Smooth muscle cell (in vitro differentiated cells): ENCODE results near the gene HBG2. TPM values are rescaled to one million over a fixed set of nuclear protein-coding genes. Genes with fewer than 3 reads are reported as not detected.
"Not testable (repeated sequence)": the region's sequence is repeated elsewhere in the genome, so short reads cannot be mapped to it uniquely, and the experiment has no call there.

ENCODE experiments used
- DNase-seq: peaks from one replicate; lab custom pipeline; 2025; ENCODE audit not compliant: unreplicated experiment; lab: John Stamatoyannopoulos, UW
- H2AFZ ChIP-seq: fragments of 200-600 bp; sonication (generic); 2 replicates; pipeline ENCODE4 v1.6.0; 2016; ENCODE audit warnings: antibody characterized with exemption, low read depth, mild to moderate bottlenecking
- H3F3A ChIP-seq: fragments of 200-600 bp; sonication (generic); 2 replicates; pipeline ENCODE4 v1.6.0; 2017; ENCODE audit warnings: antibody characterized with exemption, low read depth
- H3K27ac ChIP-seq: fragments of 200-600 bp; sonication (generic); 2 replicates; pipeline ENCODE4 v1.5.1; 2016; ENCODE audit warnings: low read depth, mild to moderate bottlenecking
- H3K27me3 ChIP-seq: fragments of 200-600 bp; sonication (generic); 2 replicates; pipeline ENCODE4 v1.6.1; 2016; ENCODE audit warnings: low read depth, mild to moderate bottlenecking
- H3K36me3 ChIP-seq: fragments of 200-600 bp; sonication (generic); 2 replicates; pipeline ENCODE4 v1.5.1; 2016; ENCODE audit warnings: low read depth
- H3K4me1 ChIP-seq: fragments of 200-600 bp; sonication (generic); 2 replicates; pipeline ENCODE4 v1.5.1; 2016; ENCODE audit warnings: low read depth
- H3K4me2 ChIP-seq: fragments of 200-600 bp; sonication (generic); 2 replicates; pipeline ENCODE4 v1.6.0; 2016; ENCODE audit warnings: mild to moderate bottlenecking
- H3K4me3 ChIP-seq: fragments of 200-600 bp; sonication (generic); 2 replicates; pipeline ENCODE4 v1.5.1; 2016; ENCODE audit warnings: mild to moderate bottlenecking
- H3K79me2 ChIP-seq: fragments of 200-600 bp; sonication (generic); 2 replicates; pipeline ENCODE4 v1.6.0; 2016; ENCODE audit warnings: low read depth, mild to moderate bottlenecking
- H3K9ac ChIP-seq: fragments of 200-600 bp; sonication (generic); 2 replicates; pipeline ENCODE4 v1.6.0; 2016; ENCODE audit warnings: low read depth
- H3K9me3 ChIP-seq: fragments of 200-600 bp; sonication (generic); replicated peaks from 2 replicates; pipeline ENCODE4 v1.5.1; 2016; ENCODE audit warnings: low read depth
- H4K20me1 ChIP-seq: fragments of 200-600 bp; sonication (generic); 2 replicates; pipeline ENCODE4 v1.6.0; 2016; ENCODE audit warnings: low read depth
- WGBS: methylation state at CpG from one replicate; pipeline ENCODE4 v1.1.7; 2016; ENCODE audit warnings: low lambda C conversion rate; 5-methylcytosine and 5-hydroxymethylcytosine counted together
- polyA plus RNA-seq: library from polyadenylated mRNA; unstranded; fragments of >200 nt; fragmentation: Nextera tagmentation; extraction: Ambion mirVana; gene quantifications from 2 replicates; pipeline ENCODE4 v1.2.1, GENCODE V29; 2016
- total RNA-seq: library from RNA; depleted of rRNA; stranded (reverse); fragments of >200 nt; gene quantifications from 2 replicates; pipeline ENCODE4 v1.2.3, GENCODE V29; 2014
- TF ChIP-seq, protein P1 (sequence below): fragments of 200-600 bp; sonication (generic); IDR thresholded peaks from 2 replicates; pipeline ENCODE4 v1.5.1; 2017; ENCODE audit warnings: borderline replicate concordance, mild to moderate bottlenecking, antibody characterized with exemption; ENCODE audit not compliant: insufficient read depth, poor library complexity, severe bottlenecking

HBG2 gene
- total RNA-seq (0.49 TPM in 1 of 2 replicates, not detected in the other), polyA plus RNA-seq (not detected in 2 replicates)

DNA sequence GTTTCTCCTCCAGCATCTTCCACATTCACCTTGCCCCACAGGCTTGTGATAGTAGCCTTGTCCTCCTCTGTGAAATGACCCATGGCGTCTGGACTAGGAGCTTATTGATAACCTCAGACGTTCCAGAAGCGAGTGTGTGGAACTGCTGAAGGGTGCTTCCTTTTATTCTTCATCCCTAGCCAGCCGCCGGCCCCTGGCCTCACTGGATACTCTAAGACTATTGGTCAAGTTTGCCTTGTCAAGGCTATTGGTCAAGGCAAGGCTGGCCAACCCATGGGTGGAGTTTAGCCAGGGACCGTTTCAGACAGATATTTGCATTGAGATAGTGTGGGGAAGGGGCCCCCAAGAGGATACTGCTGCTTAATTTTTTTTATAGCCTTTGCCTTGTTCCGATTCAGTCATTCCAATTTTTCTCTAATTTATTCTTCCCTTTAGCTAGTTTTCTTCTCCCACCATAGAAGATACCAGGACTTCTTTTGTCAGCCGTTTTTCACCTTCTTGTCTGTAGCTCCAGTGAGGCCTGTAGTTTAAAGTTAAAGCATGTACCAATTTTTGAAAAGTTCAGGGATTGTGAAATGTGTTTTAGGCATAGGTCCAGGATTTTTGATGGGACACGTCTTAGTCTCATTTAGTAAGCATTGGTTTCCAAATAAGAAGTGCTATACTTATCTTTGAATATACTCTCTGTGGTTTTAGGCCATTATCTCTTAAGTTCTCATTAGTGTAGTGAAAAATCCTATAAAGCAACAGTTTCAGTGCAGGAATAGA is at the start of gene HBG2:
Gene HBG2, minus strand, starts transcription at position 136 of the 768 bp plus-strand sequence. Its CDS starts 53 bp downstream, at position 83.
- H3K9ac ChIP-seq, H3K4me3 ChIP-seq, H2AFZ ChIP-seq, H3K27ac ChIP-seq, H3K4me2 ChIP-seq, H3K9me3 ChIP-seq, H4K20me1 ChIP-seq, H3K36me3 ChIP-seq, DNase-seq, H3F3A ChIP-seq, H3K27me3 ChIP-seq, H3K79me2 ChIP-seq, H3K4me1 ChIP-seq: not testable (repeated sequence)
- WGBS: 86% methylated on average over 4 of the region's 9 CpGs

GRCh38 chr11:5304046-5304445 is 49.5 kb upstream of the HBG2 start:
- no peaks in the 10 kb centered on the region for H3K9me3 ChIP-seq
- no peak overlapping the region for H3K4me2 ChIP-seq
- no peak overlapping the region for H3K9ac ChIP-seq
- no peak overlapping the region for H3K27ac ChIP-seq
- no peaks in the 10 kb centered on the region for H3K4me1 ChIP-seq
- TF ChIP-seq, protein P1, sequence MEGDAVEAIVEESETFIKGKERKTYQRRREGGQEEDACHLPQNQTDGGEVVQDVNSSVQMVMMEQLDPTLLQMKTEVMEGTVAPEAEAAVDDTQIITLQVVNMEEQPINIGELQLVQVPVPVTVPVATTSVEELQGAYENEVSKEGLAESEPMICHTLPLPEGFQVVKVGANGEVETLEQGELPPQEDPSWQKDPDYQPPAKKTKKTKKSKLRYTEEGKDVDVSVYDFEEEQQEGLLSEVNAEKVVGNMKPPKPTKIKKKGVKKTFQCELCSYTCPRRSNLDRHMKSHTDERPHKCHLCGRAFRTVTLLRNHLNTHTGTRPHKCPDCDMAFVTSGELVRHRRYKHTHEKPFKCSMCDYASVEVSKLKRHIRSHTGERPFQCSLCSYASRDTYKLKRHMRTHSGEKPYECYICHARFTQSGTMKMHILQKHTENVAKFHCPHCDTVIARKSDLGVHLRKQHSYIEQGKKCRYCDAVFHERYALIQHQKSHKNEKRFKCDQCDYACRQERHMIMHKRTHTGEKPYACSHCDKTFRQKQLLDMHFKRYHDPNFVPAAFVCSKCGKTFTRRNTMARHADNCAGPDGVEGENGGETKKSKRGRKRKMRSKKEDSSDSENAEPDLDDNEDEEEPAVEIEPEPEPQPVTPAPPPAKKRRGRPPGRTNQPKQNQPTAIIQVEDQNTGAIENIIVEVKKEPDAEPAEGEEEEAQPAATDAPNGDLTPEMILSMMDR: no peak
- H3K4me3 ChIP-seq: no peak overlapping the region
- no peaks in the 10 kb centered on the region for H3K79me2 ChIP-seq
- H3K27me3 ChIP-seq: no peaks in the 10 kb centered on the region
- DNase-seq: no peak
- no peaks in the 10 kb centered on the region for H3K36me3 ChIP-seq
- no peaks in the 10 kb centered on the region for H4K20me1 ChIP-seq
- WGBS: 91% methylated on average over 1 of the region's 1 CpG
- no peaks in the 10 kb centered on the region for H3F3A ChIP-seq
- H2AFZ ChIP-seq: no peak overlapping the region

- H3K4me1 ChIP-seq: no peaks in the 10 kb centered on the region
- H3K79me2 ChIP-seq: no peaks in the 10 kb centered on the region
- H2AFZ ChIP-seq: no peak overlapping the region
- no peak overlapping the region for H3K9ac ChIP-seq
- H3F3A ChIP-seq: no peaks in the 10 kb centered on the region
- no peaks in the 10 kb centered on the region for H3K27me3 ChIP-seq
- H3K9me3 ChIP-seq: no peaks in the 10 kb centered on the region
- H3K4me2 ChIP-seq: no peak overlapping the region
- TF ChIP-seq, protein P1: no peak
- no peak overlapping the region for H3K4me3 ChIP-seq
- no peaks in the 10 kb centered on the region for H4K20me1 ChIP-seq
- no peak overlapping the region for H3K27ac ChIP-seq
- no peaks in the 10 kb centered on the region for H3K36me3 ChIP-seq
- WGBS: 73% methylated on average over 5 of the region's 5 CpGs
- DNase-seq: no peak
Measured at GRCh38 chr11:5303626-5304025, 49.0 kb upstream of the HBG2 start.

DNA sequence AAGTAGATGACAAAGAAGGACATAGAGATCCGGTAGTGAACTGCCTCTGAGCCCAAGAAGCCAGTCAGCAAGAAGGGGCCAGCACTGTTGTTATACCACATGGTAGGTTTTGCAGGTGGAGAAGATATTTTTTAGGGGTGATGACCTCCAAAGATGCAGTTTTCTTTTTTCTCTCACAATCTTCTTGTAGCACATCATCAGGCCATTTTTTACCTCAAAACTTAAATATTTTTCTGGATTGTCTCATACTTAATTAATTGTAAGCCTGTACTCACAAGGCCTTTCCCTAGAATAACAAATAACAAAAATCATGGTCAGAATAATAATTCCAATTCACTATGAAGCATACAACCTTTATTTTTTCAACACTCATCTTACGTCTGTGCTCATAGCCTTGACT is 47.3 kb upstream of the HBG2 start, which contains the start of gene OR51B4:
Gene OR51B4, minus strand, starts transcription at position 101 of the 400 bp plus-strand sequence. Its CDS starts 0 bp downstream, at position 101.
- Histone ChIP-seq H3K27me3 (no peaks in the 10 kb centered on the region), H3K79me2 (no peaks in the 10 kb centered on the region), H3K4me1 (no peaks in the 10 kb centered on the region), H3F3A (no peaks in the 10 kb centered on the region), H3K9ac (no peak within 1 kb of the TSS), H3K27ac (no peak within 1 kb of the TSS), H3K36me3 (no peaks in the 10 kb centered on the region), H3K4me3 (no peak within 1 kb of the TSS), H2AFZ (no peak within 1 kb of the TSS), H3K9me3 (no peaks in the 10 kb centered on the region), H4K20me1 (no peaks in the 10 kb centered on the region), H3K4me2 (no peak within 1 kb of the TSS)
- WGBS: 95% methylated on average over 2 of the region's 2 CpGs
- TF ChIP-seq, protein P1: no peak
- DNase-seq: no peak
